ENCODE data around the gene RPS27. TPM values are rescaled to one million over a fixed set of nuclear protein-coding genes. Genes with fewer than 3 reads are reported as not detected.

Gene RPS27
- total RNA-seq, result 788 TPM
- long read RNA-seq, transcript RPS27-204 (4 exons, 573 nt), result minor isoform, 13 of 229 reads
- long read RNA-seq, transcript RPS27-201 (4 exons, 359 nt), result major isoform, 213 of 229 reads
- long read RNA-seq, partial matches to known transcripts, result 0 of 229 reads
- long read RNA-seq, other reads (novel, unspliced or antisense), result 2 of 229 reads

DNA sequence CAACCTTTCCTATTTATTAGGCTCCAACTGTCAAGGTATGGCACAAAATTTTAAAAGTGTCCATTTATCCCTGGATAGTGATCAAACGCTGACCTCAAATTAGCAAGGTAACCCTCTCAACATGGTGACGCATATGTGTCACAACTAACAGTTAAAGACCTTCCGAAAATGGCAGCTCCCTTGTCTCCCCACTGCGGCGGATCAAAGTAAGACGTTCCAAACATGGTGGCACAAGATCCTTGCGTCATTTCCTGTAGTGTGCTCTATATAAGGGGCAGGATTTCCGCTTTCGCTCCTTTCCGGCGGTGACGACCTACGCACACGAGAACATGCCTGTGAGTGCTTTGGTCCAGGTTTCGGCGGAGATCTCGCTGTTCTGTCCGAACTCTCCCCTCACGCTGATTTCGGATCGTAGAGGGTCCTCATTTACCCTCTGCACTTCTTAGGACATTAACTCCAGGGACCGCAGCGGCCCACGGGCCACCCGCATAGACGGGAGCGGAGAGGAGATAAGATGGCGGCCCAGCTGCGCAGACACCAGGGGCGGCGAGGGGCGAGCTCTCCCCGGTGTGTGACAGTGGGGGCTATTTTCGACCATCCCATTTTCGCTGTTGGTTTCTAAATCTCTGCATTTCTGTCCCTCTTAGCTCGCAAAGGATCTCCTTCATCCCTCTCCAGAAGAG, at the start of gene RPS27:
Gene RPS27 (plus strand): TSS at position 295 of the 683 bp plus-strand sequence. CDS start 35 bp downstream, at position 330.
- DNase-seq (peak; percentile 89), ATAC-seq (ENCODE audit: poor library complexity) (peak; percentile 84)
- intact Hi-C loops (cut with DNase I), result no loop called here

DNA sequence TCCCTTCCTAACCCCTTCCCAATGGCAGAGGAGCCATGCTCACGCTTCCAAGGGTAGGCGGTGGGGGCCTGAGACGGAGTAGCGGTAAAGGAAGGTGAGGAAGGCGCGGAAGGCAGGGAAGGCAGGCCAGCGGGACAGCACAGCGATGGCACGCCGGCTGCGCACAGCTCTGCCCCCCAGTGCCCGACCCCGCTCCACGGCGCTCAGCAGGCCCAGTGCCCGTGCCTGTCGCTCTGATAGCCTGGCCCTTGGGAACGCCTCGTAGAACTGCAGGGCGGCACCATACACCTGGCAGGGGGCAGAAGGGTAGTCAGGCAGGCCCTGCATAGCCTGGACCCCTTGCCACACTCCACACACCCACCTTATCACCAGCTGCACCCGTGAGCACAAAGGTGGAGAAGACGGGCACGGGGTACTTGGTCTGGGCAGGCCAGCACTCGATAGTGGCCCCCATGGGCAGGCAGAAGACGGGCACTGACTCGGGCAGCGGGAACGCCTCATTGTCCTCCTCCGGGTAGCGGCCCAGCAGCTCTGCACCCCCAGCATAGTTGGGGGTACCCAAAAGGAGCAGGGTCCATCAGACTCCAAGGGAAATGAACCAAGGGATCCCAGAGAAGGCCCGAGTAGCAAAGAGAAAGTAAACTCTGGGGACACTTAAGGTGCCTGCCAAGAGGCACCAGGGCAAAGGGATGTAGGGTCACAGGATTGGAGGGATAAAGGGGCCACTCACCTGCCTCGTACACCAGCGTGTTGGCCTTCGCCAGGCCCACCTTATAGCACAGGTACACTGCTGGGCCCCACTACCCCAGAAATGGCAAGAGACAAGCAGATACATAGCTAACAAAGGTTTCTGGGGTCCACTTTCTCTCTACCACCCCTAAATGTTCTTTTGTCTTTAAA, 48.5 kb upstream of the RPS27 start:
- ATAC-seq (ENCODE audit: poor library complexity), result no peak
- intact Hi-C loops (cut with DNase I), result no loop called here
- DNase-seq, result no peak

DNA sequence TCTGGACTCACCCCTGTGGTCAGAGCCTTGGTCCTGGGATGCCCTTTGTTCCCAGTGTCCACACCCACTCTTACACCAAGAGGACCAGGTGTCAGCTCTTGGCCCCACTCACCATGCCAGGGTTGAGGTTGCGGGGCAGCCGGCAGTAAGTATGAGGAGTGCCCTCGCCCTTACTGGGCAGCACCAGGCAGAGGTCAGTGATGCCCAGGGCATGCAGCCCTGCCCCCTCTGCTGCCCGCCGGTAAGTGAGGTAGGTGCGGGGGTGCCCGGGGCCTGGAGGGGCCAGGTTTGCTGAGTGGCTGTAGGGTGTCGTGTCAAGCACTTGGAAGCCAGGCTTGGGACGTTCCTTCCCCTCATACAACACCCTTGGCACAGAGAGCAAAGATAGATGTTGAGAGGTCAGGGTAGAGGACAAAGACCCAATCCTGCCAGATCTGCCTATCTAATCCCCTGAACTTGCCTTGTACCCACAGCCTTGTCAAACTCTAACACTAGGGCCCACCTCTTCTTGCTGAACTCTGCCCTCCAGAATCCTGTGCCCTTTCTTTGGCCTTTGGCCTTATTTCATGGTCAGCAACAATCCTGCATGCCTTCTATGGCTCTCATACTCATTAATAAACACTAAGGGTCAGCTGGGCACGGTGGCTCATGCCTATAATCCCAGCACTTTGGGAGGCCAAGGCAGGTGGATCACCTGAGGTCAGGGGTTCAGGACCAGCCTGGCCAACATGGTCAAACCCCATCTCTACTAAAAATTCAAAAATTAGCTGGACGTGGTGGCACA, 47.6 kb upstream of the RPS27 start:
- DNase-seq, result no peak
- no peak for ATAC-seq (ENCODE audit: poor library complexity)
- intact Hi-C loops (cut with DNase I), result no loop called here

DNA sequence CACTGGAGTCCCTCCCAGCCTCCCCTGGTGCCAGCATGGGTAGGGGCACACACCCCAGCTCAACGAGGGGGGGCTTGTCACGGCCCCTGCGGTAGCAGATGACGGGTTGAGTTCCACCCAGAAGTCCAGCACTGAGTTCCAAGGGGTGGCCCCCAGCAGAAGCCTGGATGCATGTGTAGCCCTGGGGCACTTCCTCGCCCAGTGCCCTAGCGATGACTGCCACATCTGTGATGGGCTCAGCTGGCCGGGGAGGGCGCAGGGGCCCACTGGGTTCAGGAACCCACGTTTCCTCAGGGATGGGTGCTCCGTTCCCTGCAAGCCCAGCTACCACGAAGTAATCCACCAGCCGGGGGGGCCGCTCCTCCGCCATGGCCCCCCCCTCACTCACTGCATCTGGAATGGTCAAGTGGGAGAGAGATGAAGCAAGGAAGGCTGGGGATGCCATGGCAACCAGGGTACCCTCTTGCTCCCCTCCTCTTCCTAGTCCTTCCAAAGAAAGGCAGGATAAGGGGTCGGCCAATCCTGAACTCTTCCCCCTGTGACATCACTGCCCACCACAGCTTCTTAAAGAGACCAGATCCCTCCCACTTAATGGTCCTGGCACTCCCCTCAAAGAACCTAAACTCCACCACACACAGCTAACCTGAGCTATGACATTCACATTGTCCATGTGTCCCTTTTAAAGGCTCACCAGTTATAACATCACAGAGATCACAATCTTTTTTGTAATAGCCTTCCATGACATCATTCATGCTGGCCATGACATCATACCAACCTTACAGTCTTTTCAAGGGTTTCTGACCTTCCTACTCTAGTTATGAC, 46.3 kb upstream of the RPS27 start:
- no peak for DNase-seq

DNA sequence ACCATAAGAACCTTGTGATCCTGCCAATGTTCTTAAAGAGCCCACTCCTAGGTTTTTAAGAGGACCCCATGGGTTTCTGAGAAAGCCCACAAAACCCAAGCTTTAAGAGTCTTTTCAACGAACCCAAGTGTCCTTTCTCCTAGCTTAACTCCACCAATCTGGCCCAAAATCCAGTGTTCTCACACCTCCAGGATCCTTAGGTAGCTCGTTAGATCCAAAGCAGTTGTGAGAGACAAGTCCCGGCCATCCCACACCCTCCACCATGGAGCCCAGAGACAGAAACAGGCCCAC, 45.8 kb upstream of the RPS27 start:
- intact Hi-C loops (cut with DNase I), result loop anchor here (5.0 kb wide), 1 partner anchor 147 kb away; no protein-coding TSS in a partner anchor
- ATAC-seq (ENCODE audit: poor library complexity) (no peak), DNase-seq (no peak)

More for the DNA sequence above, 46.3 kb upstream of the RPS27 start:
- intact Hi-C loops (cut with DNase I), result no loop called here
- ATAC-seq (ENCODE audit: poor library complexity), result no peak

DNA sequence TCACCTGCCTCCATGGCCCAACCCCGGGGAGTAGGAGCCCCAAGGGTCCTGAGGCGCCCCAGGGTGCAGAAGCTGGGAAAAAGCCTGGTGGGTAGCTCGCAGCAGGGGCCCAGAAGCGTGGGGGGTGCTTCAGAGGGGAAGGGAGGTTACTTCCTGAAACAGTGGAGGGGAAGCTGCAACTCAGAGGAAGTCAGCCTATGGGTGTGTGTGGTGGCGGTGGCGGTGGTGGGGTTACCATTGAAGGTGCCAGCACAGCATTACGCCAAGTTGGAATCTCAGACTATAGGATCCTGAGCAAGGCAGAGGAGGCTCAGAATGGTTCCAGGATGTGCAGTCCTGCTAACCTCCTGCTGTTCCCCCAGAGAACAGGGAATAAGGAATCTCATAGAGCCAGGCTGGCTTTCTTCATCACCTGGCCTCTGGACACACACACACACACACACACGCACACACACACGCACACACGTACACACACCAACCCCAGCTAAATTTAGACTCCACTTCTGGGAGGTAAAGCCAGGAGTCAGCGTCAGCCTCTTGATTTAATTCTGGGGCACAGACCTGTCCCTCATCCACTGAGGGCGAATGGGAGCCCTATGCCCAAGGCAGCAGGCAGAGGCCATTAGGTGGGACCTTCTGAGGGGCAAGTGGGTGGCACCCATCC, 45.3 kb upstream of the RPS27 start:
- ATAC-seq (ENCODE audit: poor library complexity) (peak; percentile 58), DNase-seq (peak; percentile 81)
- intact Hi-C loops (cut with DNase I), result loop anchor here (5.0 kb wide), 1 partner anchor 148 kb away; no protein-coding TSS in a partner anchor

DNA sequence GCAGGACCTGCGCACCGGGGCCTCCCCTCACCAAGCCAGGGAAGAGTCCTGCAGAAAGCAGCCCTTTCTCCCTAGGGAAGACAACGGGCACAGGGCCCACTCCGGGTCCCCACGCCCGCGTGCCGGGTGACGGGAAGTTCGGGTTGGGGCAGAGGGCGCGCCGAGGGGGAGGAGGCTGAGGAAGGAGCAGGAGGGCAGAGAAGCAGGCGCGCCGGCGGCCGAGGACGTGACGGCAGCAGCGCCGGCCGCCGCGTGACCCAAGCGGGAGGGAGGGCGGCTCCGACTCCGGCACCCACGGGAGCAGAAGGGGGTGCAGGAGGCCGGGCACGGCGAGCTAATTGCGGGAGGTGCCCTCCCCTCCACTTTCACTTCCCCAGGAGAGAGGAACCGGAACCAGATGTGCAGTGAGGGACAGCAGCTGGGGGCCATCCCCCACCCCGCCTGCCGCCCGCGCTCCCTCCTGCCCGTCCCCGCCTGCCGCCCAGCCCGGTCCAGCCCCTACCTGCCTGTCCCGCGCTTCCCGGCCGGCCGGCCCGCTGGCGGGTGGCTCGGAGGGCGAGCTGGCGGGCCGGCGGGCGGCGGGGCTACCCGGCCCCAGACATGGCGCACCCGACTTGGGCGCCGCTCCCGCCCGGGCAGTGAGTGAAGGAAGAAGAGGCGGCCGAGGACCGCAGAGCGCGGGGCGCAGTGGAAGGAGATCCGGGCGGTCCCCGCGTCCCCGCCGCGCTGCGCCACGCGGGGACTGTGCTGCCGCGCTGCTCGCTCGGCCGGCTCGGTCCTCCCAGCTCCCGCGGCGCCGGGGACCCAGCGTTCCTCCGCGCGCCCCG, 44.6 kb upstream of the RPS27 start:
- intact Hi-C loops (cut with DNase I), result loop anchor here (5.0 kb wide), 1 partner anchor 149 kb away; no protein-coding TSS in a partner anchor
- ATAC-seq (ENCODE audit: poor library complexity), result peak; percentile 87
- peak; percentile 94 for DNase-seq

DNA sequence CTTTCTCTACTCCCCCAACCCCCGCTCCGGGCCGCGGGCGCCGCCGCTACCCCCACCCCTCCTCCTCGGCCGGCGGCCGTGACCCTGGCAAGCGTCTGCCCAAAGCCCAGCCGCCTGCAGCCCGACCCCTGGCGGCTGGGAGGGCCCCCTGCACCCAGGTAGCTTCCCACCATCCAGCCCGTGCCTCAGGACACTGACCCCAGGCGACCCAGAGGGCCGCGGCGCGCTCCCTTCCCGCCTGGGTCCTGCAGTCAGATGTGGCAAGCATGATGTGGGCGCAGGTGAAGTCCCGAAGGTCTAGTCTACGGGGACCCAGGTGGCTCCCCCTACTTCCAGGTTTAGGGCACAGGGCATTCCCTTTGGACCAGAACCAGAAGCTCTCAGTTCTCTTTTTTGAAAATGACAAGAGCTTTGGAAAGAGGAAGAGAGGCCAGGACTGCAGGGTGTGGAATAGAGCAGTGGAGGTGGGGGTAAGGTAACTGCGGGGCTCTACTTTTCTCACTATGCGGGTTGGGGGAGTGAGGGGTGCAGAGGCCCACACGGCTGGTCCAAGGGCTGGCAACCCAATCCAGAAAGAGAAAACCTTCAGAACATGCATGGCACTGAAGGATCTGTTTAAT, 43.8 kb upstream of the RPS27 start, which contains the start of gene DENND4B:
Gene DENND4B (minus strand): TSS at position 97 of the 620 bp plus-strand sequence. CDS start 2,344 bp downstream, outside the sequence.
- intact Hi-C loops (cut with DNase I), result loop anchor here (5.0 kb wide), 1 partner anchor 149 kb away; no protein-coding TSS in a partner anchor
- peak; percentile 82 for ATAC-seq (ENCODE audit: poor library complexity)
- peak; percentile 89 for DNase-seq

DNA sequence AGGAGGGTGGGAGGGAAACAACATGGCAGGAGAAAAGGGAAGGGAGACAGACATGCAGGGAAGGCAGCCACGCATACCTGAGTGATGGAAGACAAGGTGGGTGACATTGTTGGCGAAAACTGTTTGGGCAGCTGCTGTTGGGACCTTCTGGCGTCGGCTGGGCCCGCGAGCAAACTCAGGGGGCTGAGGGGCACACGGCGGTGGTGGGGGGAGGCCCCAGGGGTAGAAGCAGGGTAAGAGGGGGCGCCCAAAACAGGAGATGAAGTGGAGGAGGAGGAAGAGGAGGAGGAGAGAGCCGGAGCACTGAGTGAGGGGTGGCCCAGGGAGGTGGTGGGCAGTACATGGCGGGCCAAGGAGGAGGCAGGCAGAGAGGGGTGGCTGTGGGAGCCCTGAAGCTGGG, 39.4 kb upstream of the RPS27 start:
- DNase-seq (peak; percentile 15), ATAC-seq (ENCODE audit: poor library complexity) (no peak)
- intact Hi-C loops (cut with DNase I), result no loop called here

DNA sequence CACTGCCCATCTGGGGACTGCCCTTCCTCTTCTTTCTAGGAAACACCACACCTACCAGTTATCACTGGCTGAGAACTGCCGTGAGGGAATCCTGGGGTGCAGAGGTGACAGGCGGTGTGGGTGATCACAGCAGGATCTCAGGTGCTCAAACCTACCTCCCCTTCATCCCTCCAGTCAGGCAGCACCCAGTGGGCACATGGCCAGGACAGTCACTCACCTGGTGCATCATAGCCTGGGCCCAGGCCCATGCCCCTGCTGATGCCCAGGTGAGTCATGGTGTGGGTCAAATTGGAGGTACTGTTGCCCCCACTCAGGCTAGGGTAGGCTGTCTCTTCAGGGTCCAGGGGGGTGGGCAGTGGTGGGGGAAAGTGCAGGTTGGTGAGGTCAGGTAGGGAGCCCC, 38.8 kb upstream of the RPS27 start:
- intact Hi-C loops (cut with DNase I), result no loop called here
- DNase-seq (no peak), ATAC-seq (ENCODE audit: poor library complexity) (no peak)

DNA sequence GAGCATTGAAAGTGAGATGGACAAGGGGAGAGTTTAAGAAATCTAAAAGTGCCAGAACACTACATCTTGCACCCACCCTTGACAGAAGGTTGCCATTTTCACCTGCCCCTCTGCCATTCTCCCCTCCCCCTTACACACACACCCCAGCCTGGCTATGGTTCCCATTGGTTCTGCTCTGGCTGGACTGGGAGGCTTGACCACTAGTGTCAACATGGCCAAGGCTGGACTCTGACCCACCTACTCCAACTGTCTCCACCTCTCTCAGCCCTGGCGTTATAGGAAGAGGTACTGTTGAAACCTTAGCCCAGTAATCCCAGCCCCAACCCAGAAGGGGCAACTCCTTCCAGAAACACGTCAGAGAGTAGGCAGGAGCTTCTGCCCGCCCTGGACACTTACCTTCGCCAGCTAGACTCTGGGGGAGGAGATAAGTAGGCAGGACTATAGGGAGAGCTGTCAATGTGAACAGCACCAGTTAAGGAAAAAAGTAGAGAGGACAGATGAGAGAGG, 36.6 kb upstream of the RPS27 start:
- no peak for DNase-seq
- intact Hi-C loops (cut with DNase I), result no loop called here

DNA sequence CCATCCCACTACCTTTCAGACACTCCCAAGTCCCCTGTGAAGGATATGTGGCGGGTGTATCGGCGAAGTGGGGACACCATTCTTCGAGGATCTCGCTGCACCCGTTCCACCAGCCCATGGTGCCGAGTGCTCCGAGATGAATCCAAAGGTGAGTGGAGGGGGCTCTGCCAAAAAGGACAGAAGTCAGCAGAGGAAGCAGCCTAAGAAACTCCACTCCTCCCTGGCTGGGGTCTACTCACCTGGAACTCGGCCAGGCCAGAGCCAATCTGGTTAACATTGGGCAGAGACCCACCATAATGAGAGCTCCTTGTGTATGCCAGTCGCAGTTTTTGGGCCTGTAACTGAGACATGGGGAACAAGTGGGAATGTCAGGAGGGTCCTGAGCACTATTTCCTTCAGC, 35.7 kb upstream of the RPS27 start:
- DNase-seq (no peak), ATAC-seq (ENCODE audit: poor library complexity) (no peak)
- intact Hi-C loops (cut with DNase I), result no loop called here

More for the DNA sequence above, 36.6 kb upstream of the RPS27 start:
- no peak for ATAC-seq (ENCODE audit: poor library complexity)

DNA sequence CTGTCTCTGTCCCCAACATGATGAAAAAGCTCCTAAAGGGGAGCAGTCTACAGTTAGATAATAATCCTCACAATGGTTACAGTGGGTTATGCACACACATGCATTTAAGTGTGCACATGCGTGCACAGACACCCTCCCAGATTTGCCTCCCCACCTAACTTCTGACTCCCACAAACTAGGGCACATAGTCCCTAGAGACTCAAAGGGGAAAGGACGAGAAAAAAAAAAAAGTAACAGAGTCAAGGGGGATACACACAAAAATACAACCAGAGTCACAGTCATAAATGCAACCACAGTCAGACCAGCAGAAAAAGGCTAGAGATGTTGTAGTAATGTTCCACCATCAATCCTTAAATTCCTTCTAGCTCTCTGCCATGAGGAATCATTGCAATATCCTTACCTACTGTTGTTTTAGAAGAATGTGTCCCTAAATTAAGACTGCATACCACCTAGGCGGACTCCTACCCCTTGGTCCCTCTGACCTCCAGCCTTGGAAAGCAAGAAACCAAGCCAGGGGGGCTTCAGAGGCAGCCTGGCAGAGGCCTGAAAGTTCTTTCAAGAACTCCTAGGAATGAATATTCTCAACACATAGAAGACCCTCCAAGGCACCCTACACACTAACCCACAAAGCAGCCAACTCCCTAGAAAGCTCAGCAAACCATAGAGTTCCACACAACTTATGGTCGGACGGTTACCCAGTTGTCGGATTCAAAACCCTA, 33.4 kb upstream of the RPS27 start:
- ATAC-seq (ENCODE audit: poor library complexity), result no peak
- no peak for DNase-seq
- intact Hi-C loops (cut with DNase I), result no loop called here

DNA sequence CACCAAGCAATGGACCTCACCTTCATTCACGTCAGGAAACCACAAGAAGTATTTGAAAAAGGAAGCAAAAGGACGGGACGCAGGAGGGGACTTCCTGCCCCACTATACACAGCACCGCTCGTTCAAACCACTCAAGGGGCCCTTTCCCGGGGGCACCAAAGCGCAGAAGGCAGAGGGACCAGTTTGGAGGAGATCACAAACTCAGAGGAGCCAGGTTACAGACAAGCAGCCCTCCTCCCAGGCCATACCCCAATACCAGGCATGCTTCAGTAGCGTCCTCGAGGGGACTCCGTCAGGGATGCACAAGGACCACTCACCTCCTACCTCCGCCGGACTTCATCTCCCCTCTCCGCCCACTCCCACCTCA, 32.8 kb upstream of the RPS27 start:
- peak; percentile 0 for ATAC-seq (ENCODE audit: poor library complexity)
- intact Hi-C loops (cut with DNase I), result no loop called here
- no peak for DNase-seq
